A549 (cell line): ENCODE measurements around the gene PREX1.

Source experiments
- CEBPB ChIP-seq, 2 experiments: fragments of >200 bp in 1 of 2; sonication (Bioruptor Twin) in 1 of 2; formaldehyde crosslinking in 1 of 2; IDR thresholded peaks; 2 replicates each; pipeline ENCODE4 v1.6.1; 2012 to 2016
- ESRRA ChIP-seq: fragments of 150-350 bp; IDR thresholded peaks from 2 replicates; pipeline ENCODE4 v1.6.1; 2014; ENCODE audit warnings: mild to moderate bottlenecking, low read length, borderline replicate concordance
- KDM1A ChIP-seq: fragments of 200-600 bp; sonication (generic); IDR thresholded peaks from 2 replicates; pipeline ENCODE4 v1.6.1; 2016; ENCODE audit warnings: low read depth, mild to moderate bottlenecking
- MAFK ChIP-seq: fragments of 450-650 bp; IDR thresholded peaks from 2 replicates; pipeline ENCODE4 v1.6.1; 2014; ENCODE audit not compliant: partially characterized antibody
- MAZ ChIP-seq: fragments of 150-350 bp; IDR thresholded peaks from 2 replicates; pipeline ENCODE4 v1.6.1; 2014; ENCODE audit warnings: antibody characterized with exemption, low read depth, low read length, borderline replicate concordance
- NFE2L2 ChIP-seq: fragments of 150-350 bp; conservative IDR thresholded peaks from 2 replicates; pipeline ENCODE4 v1.6.1; 2014; ENCODE audit warnings: low read length
- RAD21 ChIP-seq, 2 experiments: fragments of >200 bp in 1 of 2; sonication (Bioruptor Twin) in 1 of 2; formaldehyde crosslinking in 1 of 2; IDR thresholded peaks in 1 of 2; conservative IDR thresholded peaks in 1 of 2; 2 replicates in 1 of 2; 3 replicates in 1 of 2; pipeline ENCODE4 v1.6.1; 2012 to 2018; ENCODE audit warnings: inconsistent platforms in 1 of 2
- SREBF2 ChIP-seq: fragments of 450-650 bp; IDR thresholded peaks from 2 replicates; pipeline ENCODE4 v1.6.1; 2014; ENCODE audit warnings: mild to moderate bottlenecking, moderate library complexity
- TF ChIP-seq, protein P1 (sequence below): IDR thresholded peaks from 2 replicates; pipeline ENCODE4 v1.6.1; 2012
- TF ChIP-seq, protein P2 (sequence below): IDR thresholded peaks from 2 replicates; pipeline ENCODE4 v1.6.1; 2012
- TF ChIP-seq, protein P3 (sequence below): fragments of >200 bp; sonication (Bioruptor Twin); formaldehyde crosslinking; IDR thresholded peaks from 3 replicates; pipeline ENCODE4 v1.5.1; 2016
- TF ChIP-seq, protein P4 (sequence below): fragments of 250-450 bp; sonication (Bioruptor Pico); IDR thresholded peaks from 2 replicates; pipeline ENCODE4 v1.5.0; 2021; ENCODE audit warnings: mild to moderate bottlenecking, moderate library complexity, borderline replicate concordance

DNA sequence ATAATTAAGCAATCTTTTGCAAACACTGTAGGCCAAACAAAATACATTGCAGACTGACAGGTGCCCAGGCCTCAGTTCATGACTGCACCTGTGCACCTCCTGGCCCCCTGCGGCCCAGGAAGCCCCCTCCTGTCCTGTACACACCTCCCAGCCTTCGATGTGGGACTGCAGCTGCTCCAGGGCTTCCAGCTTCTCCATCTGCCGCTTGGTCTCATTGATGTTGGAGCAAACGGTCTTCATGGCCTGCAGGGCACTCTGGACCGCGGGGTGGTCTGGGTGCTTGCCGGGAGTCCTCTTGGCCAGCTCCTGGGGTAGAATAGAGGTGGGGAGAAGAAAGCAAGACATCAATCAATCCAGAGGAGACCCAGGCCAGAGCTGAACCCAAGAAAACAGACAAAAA, 119.7 kb downstream of the PREX1 start:
- TF ChIP-seq, protein P1, sequence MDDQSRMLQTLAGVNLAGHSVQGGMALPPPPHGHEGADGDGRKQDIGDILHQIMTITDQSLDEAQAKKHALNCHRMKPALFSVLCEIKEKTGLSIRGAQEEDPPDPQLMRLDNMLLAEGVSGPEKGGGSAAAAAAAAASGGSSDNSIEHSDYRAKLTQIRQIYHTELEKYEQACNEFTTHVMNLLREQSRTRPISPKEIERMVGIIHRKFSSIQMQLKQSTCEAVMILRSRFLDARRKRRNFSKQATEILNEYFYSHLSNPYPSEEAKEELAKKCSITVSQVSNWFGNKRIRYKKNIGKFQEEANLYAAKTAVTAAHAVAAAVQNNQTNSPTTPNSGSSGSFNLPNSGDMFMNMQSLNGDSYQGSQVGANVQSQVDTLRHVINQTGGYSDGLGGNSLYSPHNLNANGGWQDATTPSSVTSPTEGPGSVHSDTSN = no peak
- TF ChIP-seq MAZ = no peak
- TF ChIP-seq MAFK = no peak
- TF ChIP-seq ESRRA = no peak
- TF ChIP-seq, protein P2, sequence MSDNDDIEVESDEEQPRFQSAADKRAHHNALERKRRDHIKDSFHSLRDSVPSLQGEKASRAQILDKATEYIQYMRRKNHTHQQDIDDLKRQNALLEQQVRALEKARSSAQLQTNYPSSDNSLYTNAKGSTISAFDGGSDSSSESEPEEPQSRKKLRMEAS = no peak
- TF ChIP-seq, protein P3, sequence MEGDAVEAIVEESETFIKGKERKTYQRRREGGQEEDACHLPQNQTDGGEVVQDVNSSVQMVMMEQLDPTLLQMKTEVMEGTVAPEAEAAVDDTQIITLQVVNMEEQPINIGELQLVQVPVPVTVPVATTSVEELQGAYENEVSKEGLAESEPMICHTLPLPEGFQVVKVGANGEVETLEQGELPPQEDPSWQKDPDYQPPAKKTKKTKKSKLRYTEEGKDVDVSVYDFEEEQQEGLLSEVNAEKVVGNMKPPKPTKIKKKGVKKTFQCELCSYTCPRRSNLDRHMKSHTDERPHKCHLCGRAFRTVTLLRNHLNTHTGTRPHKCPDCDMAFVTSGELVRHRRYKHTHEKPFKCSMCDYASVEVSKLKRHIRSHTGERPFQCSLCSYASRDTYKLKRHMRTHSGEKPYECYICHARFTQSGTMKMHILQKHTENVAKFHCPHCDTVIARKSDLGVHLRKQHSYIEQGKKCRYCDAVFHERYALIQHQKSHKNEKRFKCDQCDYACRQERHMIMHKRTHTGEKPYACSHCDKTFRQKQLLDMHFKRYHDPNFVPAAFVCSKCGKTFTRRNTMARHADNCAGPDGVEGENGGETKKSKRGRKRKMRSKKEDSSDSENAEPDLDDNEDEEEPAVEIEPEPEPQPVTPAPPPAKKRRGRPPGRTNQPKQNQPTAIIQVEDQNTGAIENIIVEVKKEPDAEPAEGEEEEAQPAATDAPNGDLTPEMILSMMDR = no peak
- no peak for TF ChIP-seq NFE2L2
- TF ChIP-seq RAD21 (conservative IDR thresholded peaks at IDR 0.05 in 1 of 2, IDR thresholded peaks at IDR 0.05 in 1 of 2) = no peak
- no peak for TF ChIP-seq SREBF2
- TF ChIP-seq CEBPB (IDR thresholded peaks at IDR 0.05) = no peak
- TF ChIP-seq, protein P4, sequence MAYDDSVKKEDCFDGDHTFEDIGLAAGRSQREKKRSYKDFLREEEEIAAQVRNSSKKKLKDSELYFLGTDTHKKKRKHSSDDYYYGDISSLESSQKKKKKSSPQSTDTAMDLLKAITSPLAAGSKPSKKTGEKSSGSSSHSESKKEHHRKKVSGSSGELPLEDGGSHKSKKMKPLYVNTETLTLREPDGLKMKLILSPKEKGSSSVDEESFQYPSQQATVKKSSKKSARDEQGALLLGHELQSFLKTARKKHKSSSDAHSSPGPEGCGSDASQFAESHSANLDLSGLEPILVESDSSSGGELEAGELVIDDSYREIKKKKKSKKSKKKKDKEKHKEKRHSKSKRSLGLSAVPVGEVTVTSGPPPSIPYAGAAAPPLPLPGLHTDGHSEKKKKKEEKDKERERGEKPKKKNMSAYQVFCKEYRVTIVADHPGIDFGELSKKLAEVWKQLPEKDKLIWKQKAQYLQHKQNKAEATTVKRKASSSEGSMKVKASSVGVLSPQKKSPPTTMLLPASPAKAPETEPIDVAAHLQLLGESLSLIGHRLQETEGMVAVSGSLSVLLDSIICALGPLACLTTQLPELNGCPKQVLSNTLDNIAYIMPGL = no peak
- TF ChIP-seq KDM1A = no peak
